ENCODE results near the gene TTLL11. TPM values are rescaled to one million over a fixed set of nuclear protein-coding genes. Genes with fewer than 3 reads are reported as not detected.

The TTLL11 gene
- total and polyA plus RNA-seq, 4 donors: 1.4 to 4.5 (median 3.6) TPM

DNA sequence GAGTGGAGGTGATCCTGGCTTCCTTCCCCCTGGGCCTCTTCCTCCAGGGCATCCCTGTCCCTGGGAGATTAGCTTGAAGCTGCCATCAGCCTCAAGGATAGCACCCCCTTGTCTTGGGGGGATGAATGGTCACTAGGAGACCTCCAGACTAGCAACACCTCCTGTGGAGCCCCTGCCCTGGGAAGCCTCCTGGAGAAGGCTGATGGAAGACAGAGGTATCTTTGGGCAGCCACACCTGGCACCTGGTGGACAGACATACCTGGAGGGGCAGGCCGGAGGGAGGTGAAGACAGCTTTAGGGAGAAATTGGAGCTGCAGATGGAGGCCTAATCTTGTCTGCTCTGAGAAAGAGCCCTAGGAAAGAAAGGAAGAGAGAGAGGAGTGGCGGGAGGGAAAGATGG lies 9.0 kb upstream of the TTLL11 start (continued):
- TF ChIP-seq GABPA (IDR thresholded peaks at IDR 0.05 in 1 of 2, conservative IDR thresholded peaks at IDR 0.05 in 1 of 2): no peak
- no peak for TF ChIP-seq HNF4G (IDR thresholded peaks at IDR 0.05)
- TF ChIP-seq YY1 (IDR thresholded peaks at IDR 0.05): no peak

DNA sequence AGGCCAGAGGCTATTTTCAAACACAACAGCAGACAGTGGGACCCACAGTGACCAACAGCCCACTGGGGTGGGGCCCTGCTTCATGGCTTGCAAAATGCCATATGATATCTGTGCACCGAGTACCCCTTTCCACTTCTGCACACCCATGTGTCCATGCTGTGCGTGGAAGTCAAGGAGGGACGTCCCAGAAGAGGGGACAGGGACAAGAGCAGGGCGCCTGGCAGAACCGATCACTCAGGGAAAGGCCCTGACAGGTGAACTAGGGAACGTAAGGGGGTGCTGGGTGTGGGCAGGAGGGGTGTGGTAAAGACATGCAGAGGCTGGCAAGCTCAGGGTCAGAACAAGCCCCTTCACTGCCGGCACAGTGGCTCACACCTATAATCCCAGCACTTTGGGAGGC lies 7.6 kb upstream of the TTLL11 start:
- Histone ChIP-seq H3K9ac (ENCODE audit: low read depth in 1 of 2, low read length in 2 of 2) (no peak overlapping the region), H3K4me1 (ENCODE audit: control insufficient read depth in 4 of 4, insufficient read depth in 4 of 4, low read length in 3 of 4) (peaks cover 0 to 3% (median 0%) of the 10 kb centered on the region in 4 donors), H3K4me3 (ENCODE audit: low read depth in 1 of 3, low read length in 3 of 3) (no peak overlapping the region), H3K36me3 (ENCODE audit: control insufficient read depth in 4 of 4, insufficient read depth in 3 of 4, low read depth in 1 of 4, low read length in 3 of 4) (no peaks in the 10 kb centered on the region), H3K27me3 (ENCODE audit: control insufficient read depth in 4 of 4, insufficient read depth in 4 of 4, low read length in 3 of 4) (no peaks in the 10 kb centered on the region), H3K9me3 (ENCODE audit: control insufficient read depth in 4 of 4, low read length in 3 of 4) (peaks cover 0 to 7% (median 0%) of the 10 kb centered on the region in 4 donors), H3K27ac (ENCODE audit: low read depth in 1 of 2, low read length in 2 of 2) (no peak overlapping the region)
- TF ChIP-seq HNF4A (conservative IDR thresholded peaks at IDR 0.05) (no peak), RAD21 (IDR thresholded peaks at IDR 0.05) (no peak), YY1 (IDR thresholded peaks at IDR 0.05) (no peak), FOXA1 (IDR thresholded peaks at IDR 0.05) (no peak), TAF1 (conservative IDR thresholded peaks at IDR 0.05) (no peak), NR2F2 (IDR thresholded peaks at IDR 0.05) (no peak)
- DNase-seq (ENCODE audit: low spot score): no peak
- WGBS: 94% methylated on average over 7 of the region's 7 CpGs

DNA sequence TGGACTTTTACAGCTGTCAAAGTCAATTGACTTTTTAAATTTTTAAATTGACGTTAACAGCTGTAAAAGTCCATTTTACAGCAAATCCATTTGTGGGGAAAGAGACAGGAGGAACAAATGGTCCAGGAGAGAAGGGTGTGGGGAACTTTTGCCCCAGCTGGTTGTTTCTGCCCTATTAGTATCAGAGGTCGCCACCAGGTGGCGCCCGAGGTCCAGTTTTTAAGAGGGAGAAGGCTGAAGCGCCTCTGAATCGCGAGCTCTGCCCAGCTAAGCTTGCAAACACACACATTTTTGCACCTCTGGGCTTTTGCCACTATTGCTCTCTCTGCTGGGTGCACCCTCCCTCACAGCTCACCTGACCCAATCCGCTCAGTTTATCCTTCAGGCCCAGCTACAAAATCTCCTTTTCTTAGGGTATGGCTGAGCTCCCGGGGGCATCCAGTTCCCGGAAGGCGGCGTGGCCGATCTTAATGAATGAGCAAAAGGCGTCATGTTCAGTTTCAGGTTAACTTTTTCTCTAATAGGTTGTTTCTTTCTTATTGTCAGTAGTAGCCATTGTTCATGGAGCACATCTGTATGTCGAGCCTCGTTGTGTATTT lies 6.3 kb upstream of the TTLL11 start:
- no peaks in the 10 kb centered on the region for H3K36me3 ChIP-seq (ENCODE audit: control insufficient read depth in 4 of 4, insufficient read depth in 3 of 4, low read depth in 1 of 4, low read length in 3 of 4)
- 38% methylated on average over 16 of the region's 16 CpGs for WGBS

More for the DNA sequence above, 6.3 kb upstream of the TTLL11 start:
- TF ChIP-seq SP1 (IDR thresholded peaks at IDR 0.05): no peak
- TF ChIP-seq RAD21 (IDR thresholded peaks at IDR 0.05): peak; percentile 84 to 87
- TF ChIP-seq GABPA (IDR thresholded peaks at IDR 0.05 in 1 of 2, conservative IDR thresholded peaks at IDR 0.05 in 1 of 2): no peak
- TF ChIP-seq RXRA (IDR thresholded peaks at IDR 0.05): peak in 1 of 2 donors; percentile 18
- TF ChIP-seq, protein P1, sequence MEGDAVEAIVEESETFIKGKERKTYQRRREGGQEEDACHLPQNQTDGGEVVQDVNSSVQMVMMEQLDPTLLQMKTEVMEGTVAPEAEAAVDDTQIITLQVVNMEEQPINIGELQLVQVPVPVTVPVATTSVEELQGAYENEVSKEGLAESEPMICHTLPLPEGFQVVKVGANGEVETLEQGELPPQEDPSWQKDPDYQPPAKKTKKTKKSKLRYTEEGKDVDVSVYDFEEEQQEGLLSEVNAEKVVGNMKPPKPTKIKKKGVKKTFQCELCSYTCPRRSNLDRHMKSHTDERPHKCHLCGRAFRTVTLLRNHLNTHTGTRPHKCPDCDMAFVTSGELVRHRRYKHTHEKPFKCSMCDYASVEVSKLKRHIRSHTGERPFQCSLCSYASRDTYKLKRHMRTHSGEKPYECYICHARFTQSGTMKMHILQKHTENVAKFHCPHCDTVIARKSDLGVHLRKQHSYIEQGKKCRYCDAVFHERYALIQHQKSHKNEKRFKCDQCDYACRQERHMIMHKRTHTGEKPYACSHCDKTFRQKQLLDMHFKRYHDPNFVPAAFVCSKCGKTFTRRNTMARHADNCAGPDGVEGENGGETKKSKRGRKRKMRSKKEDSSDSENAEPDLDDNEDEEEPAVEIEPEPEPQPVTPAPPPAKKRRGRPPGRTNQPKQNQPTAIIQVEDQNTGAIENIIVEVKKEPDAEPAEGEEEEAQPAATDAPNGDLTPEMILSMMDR (IDR thresholded peaks at IDR 0.05; ENCODE audit: low read depth, low read length, missing input control): peak; percentile 81
- no peak for TF ChIP-seq HNF4A (conservative IDR thresholded peaks at IDR 0.05)
- TF ChIP-seq, protein P2, sequence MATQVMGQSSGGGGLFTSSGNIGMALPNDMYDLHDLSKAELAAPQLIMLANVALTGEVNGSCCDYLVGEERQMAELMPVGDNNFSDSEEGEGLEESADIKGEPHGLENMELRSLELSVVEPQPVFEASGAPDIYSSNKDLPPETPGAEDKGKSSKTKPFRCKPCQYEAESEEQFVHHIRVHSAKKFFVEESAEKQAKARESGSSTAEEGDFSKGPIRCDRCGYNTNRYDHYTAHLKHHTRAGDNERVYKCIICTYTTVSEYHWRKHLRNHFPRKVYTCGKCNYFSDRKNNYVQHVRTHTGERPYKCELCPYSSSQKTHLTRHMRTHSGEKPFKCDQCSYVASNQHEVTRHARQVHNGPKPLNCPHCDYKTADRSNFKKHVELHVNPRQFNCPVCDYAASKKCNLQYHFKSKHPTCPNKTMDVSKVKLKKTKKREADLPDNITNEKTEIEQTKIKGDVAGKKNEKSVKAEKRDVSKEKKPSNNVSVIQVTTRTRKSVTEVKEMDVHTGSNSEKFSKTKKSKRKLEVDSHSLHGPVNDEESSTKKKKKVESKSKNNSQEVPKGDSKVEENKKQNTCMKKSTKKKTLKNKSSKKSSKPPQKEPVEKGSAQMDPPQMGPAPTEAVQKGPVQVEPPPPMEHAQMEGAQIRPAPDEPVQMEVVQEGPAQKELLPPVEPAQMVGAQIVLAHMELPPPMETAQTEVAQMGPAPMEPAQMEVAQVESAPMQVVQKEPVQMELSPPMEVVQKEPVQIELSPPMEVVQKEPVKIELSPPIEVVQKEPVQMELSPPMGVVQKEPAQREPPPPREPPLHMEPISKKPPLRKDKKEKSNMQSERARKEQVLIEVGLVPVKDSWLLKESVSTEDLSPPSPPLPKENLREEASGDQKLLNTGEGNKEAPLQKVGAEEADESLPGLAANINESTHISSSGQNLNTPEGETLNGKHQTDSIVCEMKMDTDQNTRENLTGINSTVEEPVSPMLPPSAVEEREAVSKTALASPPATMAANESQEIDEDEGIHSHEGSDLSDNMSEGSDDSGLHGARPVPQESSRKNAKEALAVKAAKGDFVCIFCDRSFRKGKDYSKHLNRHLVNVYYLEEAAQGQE (IDR thresholded peaks at IDR 0.05): no peak
- TF ChIP-seq NR2F2 (IDR thresholded peaks at IDR 0.05): peak; percentile 92
- TF ChIP-seq, protein P3, sequence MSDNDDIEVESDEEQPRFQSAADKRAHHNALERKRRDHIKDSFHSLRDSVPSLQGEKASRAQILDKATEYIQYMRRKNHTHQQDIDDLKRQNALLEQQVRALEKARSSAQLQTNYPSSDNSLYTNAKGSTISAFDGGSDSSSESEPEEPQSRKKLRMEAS (IDR thresholded peaks at IDR 0.05): no peak
- no peak for TF ChIP-seq YY1 (IDR thresholded peaks at IDR 0.05)
- peak; percentile 86 for DNase-seq (ENCODE audit: low spot score)
- no peak overlapping the region for H3K4me3 ChIP-seq (ENCODE audit: low read depth in 1 of 3, low read length in 3 of 3)
- H3K4me1 ChIP-seq (ENCODE audit: control insufficient read depth in 4 of 4, insufficient read depth in 4 of 4, low read length in 3 of 4): peaks cover 0 to 3% (median 0%) of the 10 kb centered on the region in 4 donors
- H3K27ac ChIP-seq (ENCODE audit: low read depth in 1 of 2, low read length in 2 of 2): no peak overlapping the region
- H3K9me3 ChIP-seq (ENCODE audit: control insufficient read depth in 4 of 4, low read length in 3 of 4): peaks cover 0 to 6% (median 0%) of the 10 kb centered on the region in 4 donors
- no peak overlapping the region for H3K9ac ChIP-seq (ENCODE audit: low read depth in 1 of 2, low read length in 2 of 2)
- no peaks in the 10 kb centered on the region for H3K27me3 ChIP-seq (ENCODE audit: control insufficient read depth in 4 of 4, insufficient read depth in 4 of 4, low read length in 3 of 4)
